Loucy (cell line): Measurements from ENCODE around the gene TASP1.

Experiments used
- H2AFZ ChIP-seq: fragments of 200-600 bp; sonication (generic); 2 replicates; pipeline ENCODE4 v1.6.0; 2016; ENCODE audit warnings: antibody characterized with exemption, mild to moderate bottlenecking, low read length, moderate library complexity
- H3F3A ChIP-seq: fragments of 200-600 bp; 2 replicates; pipeline ENCODE4 v1.6.0; 2016; ENCODE audit warnings: antibody characterized with exemption, low read depth, mild to moderate bottlenecking
- H3K27me3 ChIP-seq: fragments of 200-600 bp; sonication (generic); 2 replicates; pipeline ENCODE4 v1.6.1; 2014; ENCODE audit warnings: low read length, mild to moderate bottlenecking; ENCODE audit not compliant: insufficient read depth, poor library complexity, severe bottlenecking
- H3K36me3 ChIP-seq: fragments of 200-600 bp; sonication (generic); 2 replicates; pipeline ENCODE4 v1.6.1; 2016; ENCODE audit warnings: low read length; ENCODE audit not compliant: insufficient read depth
- H3K4me1 ChIP-seq: fragments of 200-600 bp; sonication (generic); 2 replicates; pipeline ENCODE4 v1.5.1; 2014; ENCODE audit warnings: low read length, mild to moderate bottlenecking; ENCODE audit not compliant: insufficient read depth, poor library complexity, severe bottlenecking
- H3K4me2 ChIP-seq: fragments of 200-600 bp; sonication (generic); 2 replicates; pipeline ENCODE4 v1.6.0; 2014; ENCODE audit warnings: antibody characterized with exemption, low read length, low read depth, mild to moderate bottlenecking; ENCODE audit not compliant: poor library complexity, severe bottlenecking
- H3K4me3 ChIP-seq: fragments of 200-600 bp; sonication (generic); 2 replicates; pipeline ENCODE4 v1.5.1; 2014; ENCODE audit warnings: low read length, mild to moderate bottlenecking, mixed read lengths; ENCODE audit not compliant: poor library complexity, severe bottlenecking
- H3K79me2 ChIP-seq: fragments of 200-600 bp; sonication (generic); 2 replicates; pipeline ENCODE4 v1.6.1; 2014; ENCODE audit warnings: low read length; ENCODE audit not compliant: insufficient read depth
- H3K9ac ChIP-seq: fragments of 200-600 bp; sonication (generic); 2 replicates; pipeline ENCODE4 v1.6.0; 2014; ENCODE audit warnings: mild to moderate bottlenecking, low read depth, low read length, moderate library complexity; ENCODE audit not compliant: poor library complexity, severe bottlenecking
- H3K9me2 ChIP-seq: fragments of 200-600 bp; sonication (generic); replicated peaks from 2 replicates; pipeline ENCODE4 v1.6.1; 2016; ENCODE audit warnings: low read depth, low read length, mixed read lengths
- H3K9me3 ChIP-seq: fragments of 200-600 bp; sonication (generic); 2 replicates; pipeline ENCODE4 v1.6.1; 2014; ENCODE audit warnings: mild to moderate bottlenecking, antibody characterized with exemption, low read length, low read depth; ENCODE audit not compliant: insufficient read depth
- H4K20me1 ChIP-seq: fragments of 200-600 bp; sonication (generic); 2 replicates; pipeline ENCODE4 v1.6.0; 2014; ENCODE audit warnings: antibody characterized with exemption, low read length, mild to moderate bottlenecking; ENCODE audit not compliant: insufficient read depth, poor library complexity, severe bottlenecking
- EZH2phosphoT487 ChIP-seq: fragments of 200-600 bp; IDR thresholded peaks from 2 replicates; pipeline ENCODE4 v1.6.1; 2018; ENCODE audit warnings: antibody characterized with exemption, mild to moderate bottlenecking, moderate library complexity, borderline replicate concordance
- TF ChIP-seq, protein P1 (sequence below): fragments of 200-600 bp; sonication (generic); conservative IDR thresholded peaks from 2 replicates; pipeline ENCODE4 v1.5.1; 2014; ENCODE audit warnings: mild to moderate bottlenecking, antibody characterized with exemption, low read length

Gene TASP1

DNA sequence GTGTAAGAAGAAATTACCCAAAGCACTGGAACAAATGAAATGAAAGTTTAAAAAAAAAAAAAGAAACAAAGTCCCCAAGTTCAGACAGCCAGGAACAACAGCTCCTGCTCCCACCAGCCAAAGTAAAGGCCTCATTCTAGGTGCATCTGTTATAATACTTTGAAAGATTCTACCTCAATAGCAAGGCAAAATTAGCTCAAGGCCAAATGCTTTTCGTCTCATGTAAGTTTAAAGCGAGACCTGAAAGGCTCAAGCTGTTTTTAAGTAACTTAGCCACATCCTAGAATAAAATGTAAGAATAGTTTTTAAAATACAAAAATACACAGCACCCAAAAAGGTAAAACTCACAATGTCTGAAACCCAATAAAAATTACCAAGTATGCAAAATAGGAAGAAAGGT, 64.7 kb downstream of the TASP1 start:
- Histone ChIP-seq H3K4me2 (no peak overlapping the region), H3K36me3 (peaks cover 18% of the 10 kb centered on the region), H3K4me1 (no peaks in the 10 kb centered on the region), H3F3A (no peaks in the 10 kb centered on the region), H3K27me3 (no peaks in the 10 kb centered on the region), H3K9ac (no peak overlapping the region), H3K4me3 (no peak overlapping the region), H3K9me2 (no peaks in the 10 kb centered on the region), H2AFZ (no peak overlapping the region), H3K79me2 (no peaks in the 10 kb centered on the region), H4K20me1 (no peaks in the 10 kb centered on the region), H3K9me3 (no peaks in the 10 kb centered on the region)
- TF ChIP-seq EZH2phosphoT487 = no peak
- TF ChIP-seq, protein P1, sequence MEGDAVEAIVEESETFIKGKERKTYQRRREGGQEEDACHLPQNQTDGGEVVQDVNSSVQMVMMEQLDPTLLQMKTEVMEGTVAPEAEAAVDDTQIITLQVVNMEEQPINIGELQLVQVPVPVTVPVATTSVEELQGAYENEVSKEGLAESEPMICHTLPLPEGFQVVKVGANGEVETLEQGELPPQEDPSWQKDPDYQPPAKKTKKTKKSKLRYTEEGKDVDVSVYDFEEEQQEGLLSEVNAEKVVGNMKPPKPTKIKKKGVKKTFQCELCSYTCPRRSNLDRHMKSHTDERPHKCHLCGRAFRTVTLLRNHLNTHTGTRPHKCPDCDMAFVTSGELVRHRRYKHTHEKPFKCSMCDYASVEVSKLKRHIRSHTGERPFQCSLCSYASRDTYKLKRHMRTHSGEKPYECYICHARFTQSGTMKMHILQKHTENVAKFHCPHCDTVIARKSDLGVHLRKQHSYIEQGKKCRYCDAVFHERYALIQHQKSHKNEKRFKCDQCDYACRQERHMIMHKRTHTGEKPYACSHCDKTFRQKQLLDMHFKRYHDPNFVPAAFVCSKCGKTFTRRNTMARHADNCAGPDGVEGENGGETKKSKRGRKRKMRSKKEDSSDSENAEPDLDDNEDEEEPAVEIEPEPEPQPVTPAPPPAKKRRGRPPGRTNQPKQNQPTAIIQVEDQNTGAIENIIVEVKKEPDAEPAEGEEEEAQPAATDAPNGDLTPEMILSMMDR = no peak

- Histone ChIP-seq H3K9me2 (no peaks in the 10 kb centered on the region), H3K27me3 (no peaks in the 10 kb centered on the region), H3K9ac (no peak overlapping the region), H3K4me1 (no peaks in the 10 kb centered on the region), H3K9me3 (no peaks in the 10 kb centered on the region), H3K36me3 (peaks cover 13% of the 10 kb centered on the region), H3F3A (no peaks in the 10 kb centered on the region), H3K79me2 (no peaks in the 10 kb centered on the region), H3K4me3 (no peak overlapping the region), H3K4me2 (no peak overlapping the region), H2AFZ (no peak overlapping the region), H4K20me1 (no peaks in the 10 kb centered on the region)
- TF ChIP-seq, protein P1 = no peak
- no peak for TF ChIP-seq EZH2phosphoT487
Observed at GRCh38 chr20:13571662-13572061, 67.1 kb downstream of the TASP1 start.

DNA sequence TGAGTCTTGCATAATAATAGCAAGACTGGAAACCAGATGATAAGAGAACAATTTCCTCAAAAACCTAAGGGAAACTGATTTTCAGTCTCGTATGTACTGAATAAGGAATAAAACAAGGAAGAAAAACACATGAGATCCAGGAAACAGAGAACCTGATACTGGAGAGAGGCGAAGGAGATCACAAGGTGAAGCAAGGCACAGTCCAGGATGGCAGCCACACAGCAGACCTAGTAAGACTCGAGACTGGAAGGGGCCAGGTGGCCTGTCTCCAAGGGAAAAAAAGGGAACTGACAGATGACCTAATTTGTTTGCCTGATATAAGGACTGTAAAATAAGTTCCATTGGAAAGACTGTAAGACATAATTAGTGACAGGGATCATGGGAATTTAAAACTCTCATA, 71.1 kb downstream of the TASP1 start:
- no peaks in the 10 kb centered on the region for H3K79me2 ChIP-seq

More for the DNA sequence above, 71.1 kb downstream of the TASP1 start:
- Histone ChIP-seq H3K9me3 (no peaks in the 10 kb centered on the region), H3K36me3 (peaks cover 4% of the 10 kb centered on the region; the same call in 1 of the 2 replicates), H3K27me3 (no peaks in the 10 kb centered on the region), H3K9me2 (no peaks in the 10 kb centered on the region), H2AFZ (no peak overlapping the region), H3F3A (no peaks in the 10 kb centered on the region), H4K20me1 (no peaks in the 10 kb centered on the region), H3K4me1 (no peaks in the 10 kb centered on the region), H3K4me3 (no peak overlapping the region), H3K9ac (no peak overlapping the region), H3K4me2 (no peak overlapping the region)
- TF ChIP-seq, protein P1 = no peak
- TF ChIP-seq EZH2phosphoT487 = no peak
